Breast epithelium (tissue), 4 donors: ENCODE data around the gene ADSS2. TPM values are rescaled to one million over a fixed set of nuclear protein-coding genes. Genes with fewer than 3 reads are reported as not detected.

Experiments
- DNase-seq, 2 donors: peaks; one replicate each; pipeline ENCODE4 v3.0.0-alpha.2; 2019; ENCODE audit warnings: low spot score in 2 of 2
- H3K27ac ChIP-seq, 2 donors: fragments of 200-600 bp; sonication (generic) in 1 of 2; one replicate each; pipeline ENCODE4 v1.5.1; 2016 to 2019; ENCODE audit warnings: mild to moderate bottlenecking in 1 of 2
- H3K27me3 ChIP-seq, 2 donors: fragments of 200-600 bp; sonication (generic) in 1 of 2; one replicate each; pipeline versions ENCODE4 v1.5.1 to v1.6.0; 2017 to 2019; ENCODE audit warnings: control low read depth in 1 of 2, mild to moderate bottlenecking in 1 of 2
- H3K36me3 ChIP-seq: fragments of 200-600 bp; one replicate; pipeline ENCODE4 v1.5.1; 2019
- H3K4me1 ChIP-seq, 2 donors: fragments of 200-600 bp; sonication (generic); one replicate each; pipeline ENCODE4 v1.5.1; 2016 to 2019; ENCODE audit warnings: control low read depth in 1 of 2
- H3K4me3 ChIP-seq, 3 donors: fragments of 200-600 bp; sonication (generic); 1 replicate in 2 of 3; 2 replicates in 1 of 3; pipeline ENCODE4 v1.5.1; 2016 to 2019; ENCODE audit warnings: mild to moderate bottlenecking in 3 of 3, moderate library complexity in 2 of 3
- H3K9me3 ChIP-seq, 2 donors: fragments of 200-600 bp; sonication (generic) in 1 of 2; one replicate each; pipeline ENCODE4 v1.5.1; 2016 to 2019; ENCODE audit warnings: control low read depth in 1 of 2
- CTCF ChIP-seq, 3 donors: fragments of 450-650 bp; IDR thresholded peaks; one replicate each; pipeline ENCODE4 v1.5.1; 2016 to 2017; ENCODE audit warnings: antibody characterized with exemption in 3 of 3, mild to moderate bottlenecking in 3 of 3, moderate library complexity in 3 of 3
- POLR2A ChIP-seq: fragments of 450-650 bp; IDR thresholded peaks from one replicate; pipeline ENCODE4 v1.6.1; 2016; ENCODE audit warnings: antibody characterized with exemption, mild to moderate bottlenecking, moderate library complexity
- POLR2AphosphoS5 ChIP-seq, 3 donors: sonication (generic); formaldehyde crosslinking; IDR thresholded peaks; one replicate each; pipeline ENCODE4 v1.6.1; 2017; ENCODE audit warnings: antibody characterized with exemption in 3 of 3
- intact Hi-C: fragments of 100-400 bp; cut with DNase I; formaldehyde crosslinking; loops from one replicate; pipeline ENCODE4 v1.15.1; 2023; ENCODE audit warnings: low total_unique reads
- total RNA-seq, 3 donors: library from RNA; depleted of rRNA; stranded (reverse); fragments of >200 nt; gene quantifications; one replicate each; pipeline ENCODE4 v1.1.0, GENCODE V29; 2016

ADSS2 gene
- total RNA-seq, 3 donors from 2014 or later = 26.9 to 66.6 (median 52.8) TPM

- intact Hi-C loops = no loop called here
- no peaks in the 10 kb centered on the region for H3K9me3 ChIP-seq
- no peak for DNase-seq
- H3K4me3 ChIP-seq = no peak overlapping the region
- no peaks in the 10 kb centered on the region for H3K27me3 ChIP-seq
- H3K27ac ChIP-seq = no peak overlapping the region
- H3K4me1 ChIP-seq = no peaks in the 10 kb centered on the region
- TF ChIP-seq POLR2A (no peak), CTCF (IDR thresholded peaks at IDR 0.05) (no peak), POLR2AphosphoS5 (IDR thresholded peaks at IDR 0.05) (no peak)
- H3K36me3 ChIP-seq = peaks cover under 1% of the 10 kb centered on the region
These were observed 29.5 kb downstream of the ADSS2 start for GRCh38 chr1:244422174-244422573.

GRCh38 chr1:244419024-244419423, 32.7 kb downstream of the ADSS2 start:
- intact Hi-C loops = no loop called here
- peaks cover 5% of the 10 kb centered on the region for H3K36me3 ChIP-seq

GRCh38 chr1:244414543-244414942, 37.2 kb downstream of the ADSS2 start:
- no peak for DNase-seq
- Histone ChIP-seq H3K27me3 (no peaks in the 10 kb centered on the region), H3K27ac (no peak overlapping the region), H3K36me3 (peaks cover 10% of the 10 kb centered on the region), H3K4me1 (no peaks in the 10 kb centered on the region), H3K9me3 (no peaks in the 10 kb centered on the region), H3K4me3 (no peak overlapping the region)
- intact Hi-C loops = no loop called here
- no peak for TF ChIP-seq CTCF (IDR thresholded peaks at IDR 0.05)

More at GRCh38 chr1:244419024-244419423, 32.7 kb downstream of the ADSS2 start:
- Histone ChIP-seq H3K4me3 (no peak overlapping the region), H3K27me3 (no peaks in the 10 kb centered on the region), H3K27ac (no peak overlapping the region), H3K9me3 (no peaks in the 10 kb centered on the region), H3K4me1 (no peaks in the 10 kb centered on the region)
- no peak for TF ChIP-seq CTCF (IDR thresholded peaks at IDR 0.05)
- no peak for TF ChIP-seq POLR2A
- no peak for TF ChIP-seq POLR2AphosphoS5 (IDR thresholded peaks at IDR 0.05)
- no peak for DNase-seq

- intact Hi-C loops = no loop called here
- Histone ChIP-seq H3K36me3 (peaks cover 10% of the 10 kb centered on the region), H3K27me3 (no peaks in the 10 kb centered on the region), H3K9me3 (no peaks in the 10 kb centered on the region), H3K4me1 (no peaks in the 10 kb centered on the region), H3K27ac (no peak overlapping the region), H3K4me3 (no peak overlapping the region)
- TF ChIP-seq CTCF (IDR thresholded peaks at IDR 0.05) (no peak), POLR2AphosphoS5 (IDR thresholded peaks at IDR 0.05) (no peak), POLR2A (no peak)
- DNase-seq = no peak
These were observed 38.0 kb downstream of the ADSS2 start for GRCh38 chr1:244413736-244414135.

GRCh38 chr1:244412176-244412575, 39.5 kb downstream of the ADSS2 start:
- DNase-seq = no peak
- Histone ChIP-seq H3K9me3 (no peaks in the 10 kb centered on the region), H3K27me3 (no peaks in the 10 kb centered on the region), H3K4me1 (no peaks in the 10 kb centered on the region), H3K4me3 (no peak overlapping the region), H3K27ac (no peak overlapping the region), H3K36me3 (peaks cover 9% of the 10 kb centered on the region)
- no peak for TF ChIP-seq CTCF (IDR thresholded peaks at IDR 0.05)
- TF ChIP-seq POLR2AphosphoS5 (IDR thresholded peaks at IDR 0.05) = no peak
- no peak for TF ChIP-seq POLR2A
- intact Hi-C loops = no loop called here
